HG03378 (cell line): ENCODE measurements around the gene SLC25A3.

ENCODE experiments used
- ATAC-seq: cut with Tn5 transposase; IDR thresholded peaks from one replicate; pipeline ENCODE4 v1.9.1; 2021; ENCODE audit warnings: mild to moderate bottlenecking, moderate library complexity; ENCODE audit not compliant: unreplicated experiment

SLC25A3 gene

GRCh38 chr12:98653866-98654493 is 60.5 kb downstream of the SLC25A3 start:
- ATAC-seq = no peak
